GM21619 (cell line): Measurements from ENCODE around the gene ITGB1BP1.

Experiments used
- ATAC-seq: cut with Tn5 transposase; IDR thresholded peaks from one replicate; pipeline ENCODE4 v1.9.1; 2021; ENCODE audit not compliant: unreplicated experiment

Gene ITGB1BP1

GRCh38 chr2:9428965-9429577, 5.7 kb upstream of the ITGB1BP1 start:
- no peak for ATAC-seq

DNA sequence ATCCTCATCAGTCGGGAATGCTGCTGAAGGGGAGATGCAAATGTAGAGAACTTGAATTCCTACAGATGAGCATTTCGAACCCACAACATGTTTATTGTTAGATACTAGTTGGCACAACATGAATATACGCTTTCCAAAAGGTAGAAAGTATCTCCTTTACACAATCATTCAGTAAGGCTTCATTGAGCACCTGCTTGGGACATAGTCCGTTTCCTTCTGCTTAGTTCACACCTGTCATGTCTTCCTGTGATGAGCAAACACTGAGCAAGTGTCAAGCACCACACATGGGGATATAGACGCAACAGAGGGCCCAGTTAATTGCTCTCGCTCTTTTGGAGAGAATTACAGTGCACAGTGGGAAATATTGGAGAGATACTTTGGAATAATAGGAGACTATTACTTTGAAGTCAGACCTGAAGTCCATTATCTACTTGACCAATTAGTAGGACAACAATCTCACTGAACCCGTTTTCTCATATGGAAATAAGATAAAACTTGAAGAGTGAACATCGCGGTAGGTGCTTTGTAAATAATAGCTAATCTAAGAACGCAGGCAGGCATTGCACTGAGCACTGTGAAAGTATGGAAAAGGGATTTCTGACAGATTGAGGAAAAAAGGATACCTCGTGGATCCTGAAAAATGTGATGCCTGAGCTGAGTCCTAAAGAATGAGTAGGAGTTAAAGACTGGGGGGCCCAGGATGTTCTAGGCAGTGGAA, 1.3 kb upstream of the ITGB1BP1 start:
- no peak for ATAC-seq

DNA sequence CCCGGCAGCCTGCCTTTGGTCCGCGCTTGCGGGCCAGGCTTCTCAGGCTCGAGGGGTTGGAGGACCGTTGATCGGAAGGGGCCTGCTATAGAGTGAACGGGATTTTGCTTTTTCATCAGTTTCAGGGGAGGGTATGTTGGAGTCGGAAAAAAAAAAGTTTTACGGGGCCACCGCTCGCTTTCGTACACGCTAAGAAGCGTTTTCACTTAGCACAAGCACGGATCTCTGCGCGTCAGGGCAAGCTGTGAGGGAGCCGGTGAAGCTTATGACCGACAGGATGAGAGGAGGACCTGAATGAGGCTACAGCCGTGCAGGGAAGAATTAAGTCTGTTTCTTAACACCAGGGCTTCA, 569 bp upstream of the ITGB1BP1 start:
- peak; percentile 5 for ATAC-seq

GRCh38 chr2:9422321-9423099, 818 bp downstream of the ITGB1BP1 start:
- peak; percentile 33 for ATAC-seq

GRCh38 chr2:9420495-9420894, 2.8 kb downstream of the ITGB1BP1 start:
- ATAC-seq, result no peak

DNA sequence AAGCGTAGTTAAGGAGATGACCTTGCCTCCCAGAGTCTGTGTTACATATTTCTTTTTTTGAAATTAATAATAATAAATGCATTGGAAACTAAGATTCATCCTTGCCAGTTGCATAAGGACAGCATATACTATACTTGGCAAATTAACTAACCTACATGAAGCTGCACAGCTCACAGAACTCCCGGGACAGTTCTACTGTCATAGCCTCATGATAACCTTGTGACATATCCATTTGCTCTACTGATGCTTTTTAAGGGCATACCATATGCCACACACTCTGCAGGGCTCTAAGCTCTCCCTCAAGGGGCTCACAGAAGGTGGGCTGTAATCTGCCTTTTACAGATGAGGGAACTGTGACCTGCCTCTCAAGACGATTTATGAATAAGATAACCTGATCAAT, 3.8 kb downstream of the ITGB1BP1 start:
- no peak for ATAC-seq

DNA sequence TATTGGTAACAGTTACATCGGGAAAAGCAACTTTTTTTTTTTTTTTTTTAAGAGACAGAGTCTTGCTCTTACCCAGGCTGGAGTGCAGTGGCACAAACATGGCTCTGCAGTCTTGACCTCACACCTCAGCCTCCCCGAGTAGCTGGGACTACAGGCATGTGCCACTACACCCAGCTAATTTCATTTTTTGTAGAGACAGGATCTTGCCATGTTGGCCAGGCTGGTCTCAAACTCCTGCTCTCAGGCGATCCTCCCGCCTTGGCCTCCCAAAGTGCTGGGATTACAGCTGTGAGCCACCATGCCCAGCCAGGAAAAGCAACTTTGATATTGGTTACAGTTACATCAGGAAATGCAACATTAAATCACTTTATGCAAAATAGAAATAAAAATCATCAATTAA, 4.6 kb downstream of the ITGB1BP1 start:
- no peak for ATAC-seq

- ATAC-seq, result no peak
These were observed 5.6 kb downstream of the ITGB1BP1 start for GRCh38 chr2:9417725-9418124.

DNA sequence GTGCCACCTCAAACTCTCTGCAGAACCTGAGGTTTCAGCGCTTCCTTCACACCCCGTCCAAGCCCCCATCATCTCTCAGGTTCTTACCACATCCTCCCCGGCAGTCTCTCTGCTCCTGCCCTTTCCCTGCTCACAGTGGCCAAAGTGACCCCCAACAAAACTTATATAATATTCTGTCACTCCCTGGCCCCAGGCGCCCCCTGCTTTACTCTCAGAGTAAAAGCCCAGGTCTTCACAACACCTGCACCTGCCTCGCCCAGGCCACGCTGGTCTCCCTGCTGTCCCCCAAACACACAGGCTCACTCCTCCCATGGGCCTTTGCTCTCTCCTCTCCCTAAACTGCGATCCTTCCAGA, 6.4 kb downstream of the ITGB1BP1 start:
- no peak for ATAC-seq

- no peak for ATAC-seq
These were observed 6.9 kb downstream of the ITGB1BP1 start for GRCh38 chr2:9416267-9416961.

DNA sequence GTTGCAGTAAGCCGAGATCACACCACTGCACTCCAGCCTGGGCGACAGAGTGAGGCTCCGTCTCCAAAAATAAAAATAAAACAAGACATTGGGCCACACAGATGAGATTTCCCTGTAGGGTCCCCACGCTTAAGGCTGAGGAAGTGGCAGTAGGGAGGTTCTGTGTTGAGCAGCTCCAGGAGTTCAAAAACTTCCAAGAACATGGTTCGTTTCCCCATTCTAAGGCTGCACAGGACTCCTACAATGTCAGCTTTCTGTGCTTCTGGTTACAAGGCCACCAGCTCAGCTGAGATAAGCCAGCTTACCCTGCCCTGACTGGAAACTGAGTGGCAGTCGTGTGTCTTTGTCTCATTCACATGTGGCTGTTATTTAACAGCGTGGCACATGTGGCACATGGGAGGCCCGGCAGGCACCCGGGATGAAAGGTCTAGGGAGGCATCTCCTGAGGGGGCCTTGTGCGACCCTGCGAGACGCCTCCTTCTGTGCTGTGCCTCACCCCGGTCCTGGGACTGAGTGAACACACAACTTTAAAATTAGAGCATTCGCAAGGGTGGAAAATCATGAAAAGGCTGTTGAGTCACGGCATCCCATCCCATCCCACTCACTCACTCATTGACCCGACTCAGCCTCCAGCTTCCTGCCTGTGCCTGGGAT, 7.7 kb downstream of the ITGB1BP1 start:
- ATAC-seq, result no peak

DNA sequence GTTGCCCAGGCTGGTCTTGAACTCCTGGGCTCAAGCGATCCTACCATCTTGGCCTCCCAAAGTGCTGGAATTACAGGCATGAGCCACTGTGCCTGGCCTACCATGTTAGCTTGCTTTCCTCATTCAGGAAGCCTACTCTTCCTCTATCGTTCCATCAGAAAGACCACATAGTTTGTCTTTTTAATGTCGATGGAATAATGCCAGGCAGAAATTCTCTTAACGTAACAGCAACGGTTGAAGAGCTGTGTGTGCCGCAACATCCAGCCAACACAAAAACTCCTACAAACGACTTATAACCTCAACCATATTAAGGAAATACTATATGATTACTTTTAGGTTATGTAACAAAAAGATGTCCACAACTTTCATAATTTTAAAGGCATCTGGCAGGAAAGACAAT, 10.5 kb downstream of the ITGB1BP1 start:
- no peak for ATAC-seq

- ATAC-seq, result no peak
These were observed 13.2 kb downstream of the ITGB1BP1 start for GRCh38 chr2:9410108-9410507.

- no peak for ATAC-seq
These were observed 14.6 kb downstream of the ITGB1BP1 start for GRCh38 chr2:9408641-9409151.

DNA sequence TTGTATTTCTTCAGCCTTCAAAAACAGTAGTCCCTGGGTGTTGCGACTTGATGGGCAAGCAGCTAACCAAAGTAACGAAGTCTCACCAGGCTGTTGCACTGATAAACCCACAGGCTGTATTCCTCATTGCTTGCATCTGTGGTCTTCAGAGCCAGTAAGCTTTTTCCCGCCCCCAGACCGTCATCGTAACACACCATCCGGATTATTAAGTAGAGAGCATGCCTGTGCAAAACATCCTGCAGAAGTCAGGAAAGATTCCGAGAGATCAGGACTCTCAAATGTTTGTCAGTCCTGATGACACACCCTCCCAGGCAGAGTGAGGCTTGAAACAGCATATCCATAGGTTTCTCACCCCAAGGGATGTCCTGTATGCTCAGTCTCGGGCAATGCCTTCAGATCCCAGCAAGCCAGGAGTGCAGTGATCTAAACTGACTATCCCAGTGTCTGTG, 15.9 kb downstream of the ITGB1BP1 start:
- no peak for ATAC-seq

- ATAC-seq, result no peak
These were observed 16.6 kb downstream of the ITGB1BP1 start for GRCh38 chr2:9406529-9407362.

- ATAC-seq, result no peak
These were observed 17.7 kb downstream of the ITGB1BP1 start for GRCh38 chr2:9405636-9406035.

DNA sequence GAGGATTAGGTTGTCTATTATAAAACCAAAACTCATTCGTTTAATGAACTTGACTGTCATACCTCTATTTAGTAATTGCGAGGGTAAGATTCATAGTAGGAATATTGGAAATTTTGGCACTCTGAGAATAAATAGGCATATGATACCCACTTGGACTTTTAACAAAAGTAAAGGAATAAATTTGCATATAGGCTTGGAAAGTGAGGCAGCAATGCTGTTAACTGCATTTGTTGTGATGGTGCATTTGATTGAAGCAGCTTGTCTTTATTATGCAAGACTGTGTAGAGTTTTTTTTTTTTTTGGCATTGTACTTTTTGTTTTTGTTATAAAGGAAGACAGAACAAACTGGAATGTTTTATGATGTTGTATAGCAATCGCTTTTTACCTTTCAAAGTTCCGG, 18.9 kb downstream of the ITGB1BP1 start:
- no peak for ATAC-seq

DNA sequence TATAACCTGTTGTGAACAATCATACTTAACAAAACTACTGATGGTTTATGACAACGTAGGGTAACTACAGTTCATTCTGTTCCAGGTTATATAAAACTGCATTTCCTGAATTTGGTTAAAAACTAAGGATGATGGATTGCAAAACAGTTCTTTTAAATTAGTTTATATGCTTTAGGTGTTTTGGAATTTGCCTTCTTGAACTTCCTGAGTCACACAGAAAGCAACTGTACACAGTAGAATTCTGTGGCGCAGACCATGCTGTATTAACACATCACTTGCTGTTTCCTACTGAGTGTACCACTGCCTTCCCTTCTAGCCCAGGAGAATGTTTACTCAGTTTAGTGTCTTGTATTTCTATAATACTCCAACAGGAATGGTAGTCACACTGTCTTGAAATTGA, 19.4 kb downstream of the ITGB1BP1 start:
- ATAC-seq, result no peak
